Occipital lobe (tissue), 3 donors: ENCODE data around the gene USH2A. TPM values are rescaled to one million over a fixed set of nuclear protein-coding genes. Genes with fewer than 3 reads are reported as not detected.

Source experiments
- DNase-seq: peaks from one replicate; lab custom pipeline; 2025; lab: John Stamatoyannopoulos, UW
- small RNA-seq: library from RNA; depleted of rRNA; stranded (forward); fragments of <200 nt; gene quantifications from one replicate; pipeline ENCODE3, GENCODE V24; 2014
- total RNA-seq: library from RNA; depleted of rRNA; stranded (reverse); fragments of >200 nt; gene quantifications from one replicate; pipeline ENCODE4 v1.2.3, GENCODE V29; 2014

Gene USH2A
- total RNA-seq, 1 donor from 2014 or later: 1.1 TPM

DNA sequence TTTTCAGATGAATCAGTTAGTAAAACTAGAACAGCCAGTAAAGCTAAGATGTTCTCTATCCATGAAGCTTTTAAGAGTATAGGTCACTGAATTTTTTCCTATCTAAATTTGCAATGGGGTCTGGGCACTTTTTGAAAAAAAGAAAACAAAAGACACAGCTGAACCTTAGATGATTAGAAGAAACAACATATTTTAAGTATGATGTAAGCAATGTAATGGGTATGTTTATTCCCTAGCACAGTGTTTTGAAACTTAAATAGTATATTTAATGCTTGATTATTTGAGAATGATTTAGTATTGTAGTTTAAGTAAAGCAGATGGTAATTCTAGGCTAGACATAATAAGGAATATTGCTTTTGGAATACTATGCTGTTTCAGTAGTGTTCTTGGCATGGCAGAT, 819.9 kb downstream of the USH2A start:
- no peak for DNase-seq

DNA sequence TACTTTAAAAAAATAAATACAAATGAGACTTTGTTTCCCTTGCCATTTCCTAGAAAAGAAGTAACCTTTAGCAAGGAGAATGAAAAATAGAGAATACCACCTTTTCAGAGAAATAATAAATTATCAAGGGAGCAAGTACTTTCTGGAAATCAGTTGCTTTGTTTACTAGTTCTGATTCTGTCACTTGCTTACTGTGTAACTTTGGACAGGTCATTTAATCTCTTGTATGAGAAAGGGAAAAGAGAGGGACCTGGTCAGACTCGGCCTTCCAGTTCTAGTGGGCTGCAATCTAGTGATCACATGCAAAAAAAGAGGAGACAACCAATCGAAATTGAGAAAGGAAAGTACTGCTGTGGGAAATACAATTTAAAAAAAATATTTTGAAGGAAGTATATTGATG, 822.0 kb downstream of the USH2A start:
- DNase-seq: no peak

DNA sequence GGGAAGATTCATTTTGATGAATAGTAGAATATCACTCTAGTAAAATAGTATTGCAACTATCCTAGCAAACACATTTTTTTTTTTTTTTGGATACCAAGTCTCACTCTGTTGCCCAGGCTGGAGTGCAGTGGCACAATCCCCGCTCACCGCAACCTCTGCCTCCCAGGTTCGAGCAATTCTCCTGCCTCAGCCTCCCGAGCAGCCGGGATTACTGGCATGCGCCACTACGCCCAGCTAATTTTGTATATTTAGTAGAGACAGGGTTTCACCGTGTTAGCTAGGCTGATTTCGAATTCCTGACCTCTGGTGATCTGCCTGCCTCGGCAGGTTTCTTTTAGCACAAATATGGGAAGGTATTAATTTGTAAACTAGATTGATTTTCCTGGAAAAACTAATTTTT, 822.4 kb downstream of the USH2A start:
- no peak for DNase-seq

DNA sequence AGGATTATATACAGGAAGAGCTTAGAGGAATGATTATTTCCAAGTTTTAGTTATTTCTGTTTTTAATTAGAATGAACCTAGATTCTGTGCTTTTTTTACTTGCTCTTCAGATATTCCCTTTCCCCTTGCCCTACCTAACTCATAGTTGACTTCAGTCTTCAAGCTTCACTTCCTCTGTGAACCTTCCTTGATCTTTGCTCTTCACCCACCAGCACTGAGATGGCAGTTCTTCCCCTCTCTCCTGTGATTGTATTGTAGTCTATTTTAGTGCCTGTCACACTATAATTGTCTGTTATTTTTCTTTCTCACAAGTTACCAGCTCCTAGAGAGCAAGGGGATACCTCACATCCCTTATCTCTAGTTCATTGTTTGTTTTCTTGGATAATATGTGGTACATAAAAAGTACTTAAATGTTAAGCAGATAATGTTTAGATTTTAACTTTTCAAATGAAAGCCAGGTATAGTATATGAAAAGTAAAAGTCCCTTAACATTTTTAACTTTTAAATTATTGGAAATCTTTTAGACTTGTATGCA, 822.9 kb downstream of the USH2A start:
- no peak for DNase-seq

DNA sequence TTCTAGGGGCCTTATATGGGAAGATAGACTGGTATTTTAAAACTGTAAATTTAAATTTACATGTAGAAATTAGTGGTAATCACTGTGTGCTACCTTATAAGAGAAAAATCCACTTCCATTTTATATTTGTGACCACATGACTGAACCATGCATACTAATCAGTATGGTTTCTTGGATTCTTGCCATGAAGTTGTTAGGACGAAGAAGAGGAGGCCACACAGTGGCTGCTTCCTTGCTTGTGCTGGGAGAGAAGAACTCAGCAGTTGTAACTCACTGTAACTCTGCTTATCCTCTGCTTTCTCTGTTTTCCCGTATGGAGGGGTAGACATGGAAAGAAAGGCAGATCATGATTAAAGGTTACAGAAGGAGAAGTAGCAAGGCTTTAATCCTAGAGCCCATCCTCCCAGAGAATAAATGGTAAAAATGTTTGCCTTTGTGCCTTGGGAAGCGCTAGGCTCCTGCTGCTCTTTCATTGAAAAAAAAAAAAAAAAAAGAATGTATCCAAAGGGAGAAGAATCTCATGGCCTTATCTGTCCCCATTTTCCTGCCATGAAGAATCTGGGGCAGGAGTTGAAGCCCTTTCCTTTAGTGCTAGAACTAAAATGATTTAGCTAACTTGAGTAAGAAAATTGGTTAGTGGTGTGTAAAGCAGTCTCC, 823.7 kb downstream of the USH2A start:
- DNase-seq: no peak

DNA sequence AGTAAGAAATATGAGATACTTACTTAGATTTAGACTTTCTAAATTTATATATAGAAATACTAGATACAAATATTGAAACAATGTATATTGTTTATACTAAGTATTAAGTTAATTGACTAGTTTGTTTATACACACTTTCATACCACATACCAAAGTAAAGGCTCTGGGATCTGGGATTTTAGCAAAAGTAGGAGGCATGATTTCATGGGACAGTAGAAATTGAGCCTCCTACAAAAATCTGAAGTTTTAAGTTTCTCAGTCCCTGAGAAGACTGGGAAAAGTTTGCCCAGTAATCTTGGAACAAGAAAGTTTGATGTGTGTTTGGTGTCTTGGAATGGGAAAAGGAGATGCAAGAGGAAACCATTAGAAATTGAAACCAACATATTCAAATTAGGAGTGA, 825.3 kb downstream of the USH2A start:
- DNase-seq: no peak

DNA sequence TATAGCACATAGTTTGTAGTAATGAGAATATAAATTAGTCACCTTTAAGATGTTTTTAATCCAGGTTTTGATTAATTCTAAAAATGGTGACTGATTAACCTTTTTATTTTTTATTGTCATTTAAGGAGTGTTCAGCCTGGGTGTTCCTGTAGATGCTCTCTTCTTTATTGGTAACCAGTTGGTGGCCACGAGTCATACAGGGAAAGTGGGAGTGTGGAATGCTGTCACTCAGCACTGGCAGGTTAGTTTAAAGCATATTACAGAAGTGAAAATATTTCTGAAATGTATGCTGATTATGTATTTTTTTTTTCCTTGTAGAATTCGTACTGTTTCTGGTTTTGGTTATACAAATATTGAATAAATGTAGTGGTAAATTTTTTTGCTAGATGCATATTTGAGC, 828.0 kb downstream of the USH2A start:
- DNase-seq: no peak

DNA sequence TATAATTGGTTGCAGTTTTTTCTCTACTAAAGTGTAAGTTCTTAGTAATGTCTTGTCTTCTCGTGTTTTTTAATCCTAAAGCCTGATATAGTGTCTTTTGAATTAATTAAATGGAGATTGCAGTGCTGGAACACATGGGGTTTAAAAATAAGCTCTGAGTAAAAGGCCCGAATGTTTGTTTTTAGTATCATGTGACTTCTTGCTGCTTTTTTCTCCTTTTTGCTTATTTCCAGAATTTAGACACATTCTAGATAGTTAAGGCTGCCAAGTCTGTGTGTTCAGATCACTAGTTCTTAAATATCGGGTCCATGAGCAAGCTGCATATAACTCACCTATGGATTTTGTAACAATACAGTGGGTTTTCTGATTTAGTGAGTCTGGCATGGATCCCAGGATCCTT, 828.6 kb downstream of the USH2A start:
- DNase-seq: no peak

DNA sequence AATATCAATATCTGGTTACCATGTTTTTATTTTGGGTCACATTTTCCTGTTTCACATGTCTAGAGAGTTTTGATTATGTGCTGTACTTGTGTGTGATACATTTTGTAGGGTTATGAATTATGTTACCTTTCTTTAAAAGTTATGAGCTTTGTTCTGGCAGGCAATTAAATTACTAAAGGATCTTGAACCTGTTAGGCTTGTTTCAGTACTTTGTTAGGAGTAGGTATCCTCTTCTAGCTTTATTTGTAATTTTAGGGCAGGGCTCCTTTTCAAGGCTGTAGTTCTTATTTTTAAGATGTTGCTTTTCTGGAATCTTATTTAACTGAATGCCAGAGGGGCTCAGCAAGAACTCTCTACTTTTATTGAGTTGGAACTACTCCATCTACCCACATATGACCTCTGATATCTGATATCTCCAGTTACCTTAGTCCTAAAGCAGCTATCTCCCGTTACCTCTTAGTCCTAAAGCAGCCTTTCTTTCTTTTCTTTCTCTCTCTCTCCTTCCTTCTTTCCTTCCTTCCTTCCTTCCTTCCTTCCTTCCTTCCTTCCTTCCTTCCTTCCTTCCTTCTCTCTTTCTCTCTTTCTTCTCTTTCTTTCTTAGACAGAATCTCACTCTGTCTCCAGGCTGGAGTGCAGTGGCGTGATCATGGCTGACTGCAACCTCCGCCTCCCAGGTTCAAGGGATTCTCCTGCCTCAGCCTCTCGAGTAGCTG, 832.3 kb downstream of the USH2A start:
- DNase-seq: no peak

DNA sequence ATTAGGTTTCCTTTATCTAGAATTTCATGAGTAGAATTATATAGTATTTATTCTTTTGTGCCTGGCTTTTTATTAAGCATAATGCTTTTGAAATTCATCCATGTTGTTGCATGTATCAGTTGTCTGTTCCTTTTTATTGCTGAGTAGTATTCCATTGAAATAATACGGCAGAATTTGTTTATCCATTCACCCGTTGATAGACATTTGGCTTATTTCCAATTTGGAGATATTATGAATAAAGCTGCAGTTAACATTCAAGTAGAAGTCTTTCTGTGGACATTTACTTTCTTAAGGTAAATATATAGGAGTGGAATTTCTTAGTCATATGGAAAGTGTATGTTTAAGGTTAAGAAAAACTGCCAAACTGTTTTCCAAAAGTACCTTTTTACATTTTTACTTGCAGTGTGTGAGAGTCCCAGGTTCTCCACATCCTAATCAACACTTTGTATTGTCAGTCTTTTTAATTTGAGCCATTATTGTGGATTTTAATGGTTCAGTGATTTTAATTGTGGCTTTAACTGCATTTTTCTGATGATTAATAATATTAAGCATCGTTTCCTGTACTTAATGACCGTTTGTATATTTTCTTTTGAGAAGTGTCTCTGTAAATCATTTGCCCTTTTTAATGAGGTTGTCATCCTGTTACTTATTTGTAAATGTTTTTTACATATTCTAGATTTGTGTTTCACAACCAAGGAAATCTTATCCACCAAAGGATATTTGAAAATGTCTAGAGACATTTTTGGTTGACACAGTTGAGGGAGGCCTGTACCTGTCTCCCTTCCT, 833.4 kb downstream of the USH2A start:
- no peak for DNase-seq

DNA sequence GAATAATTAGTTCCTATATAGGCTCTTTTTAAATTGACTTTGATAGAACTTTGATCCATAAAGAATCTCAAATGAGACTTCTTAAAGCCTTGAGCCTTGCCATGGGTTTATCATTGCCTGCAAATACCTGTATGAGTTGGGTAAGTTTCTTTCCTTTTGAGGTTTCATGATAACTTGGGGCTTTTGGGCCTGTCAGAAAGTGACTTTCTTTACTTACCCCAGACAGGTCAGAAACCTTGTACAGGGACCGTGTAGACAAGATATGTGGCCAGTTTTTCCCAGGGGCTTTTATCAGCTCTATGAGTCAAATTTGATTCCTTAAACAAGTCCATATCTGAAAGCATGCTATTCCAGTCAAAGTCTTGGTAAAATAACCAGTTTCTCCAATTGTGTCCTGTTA, 838.9 kb downstream of the USH2A start:
- DNase-seq: no peak

DNA sequence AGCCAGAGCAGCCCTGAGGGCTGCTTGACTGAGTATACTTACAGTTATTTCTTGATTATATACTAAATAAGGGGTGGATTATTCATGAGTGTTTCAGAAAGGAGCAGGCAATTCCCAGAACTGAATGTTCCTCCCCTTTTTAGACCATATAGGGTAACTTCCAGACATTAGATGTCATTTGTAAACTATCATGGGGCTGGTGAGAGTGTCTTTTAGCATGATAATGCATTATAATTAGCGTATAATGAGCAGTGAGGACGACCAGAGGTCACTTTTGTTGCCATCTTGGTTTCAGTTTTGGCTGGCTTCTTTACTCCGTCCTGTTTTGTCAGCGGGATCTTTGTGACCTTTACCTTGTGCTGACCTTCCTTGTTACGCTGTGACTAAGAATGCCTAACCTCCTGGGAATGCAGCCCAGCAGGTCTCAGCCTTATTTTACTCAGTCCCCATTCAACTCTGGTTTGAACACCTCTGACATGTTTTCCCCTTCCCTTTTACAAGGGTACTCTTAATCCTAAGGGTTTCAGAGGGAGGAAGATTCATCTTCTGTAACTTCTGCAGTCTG, 840.0 kb downstream of the USH2A start:
- DNase-seq: no peak

DNA sequence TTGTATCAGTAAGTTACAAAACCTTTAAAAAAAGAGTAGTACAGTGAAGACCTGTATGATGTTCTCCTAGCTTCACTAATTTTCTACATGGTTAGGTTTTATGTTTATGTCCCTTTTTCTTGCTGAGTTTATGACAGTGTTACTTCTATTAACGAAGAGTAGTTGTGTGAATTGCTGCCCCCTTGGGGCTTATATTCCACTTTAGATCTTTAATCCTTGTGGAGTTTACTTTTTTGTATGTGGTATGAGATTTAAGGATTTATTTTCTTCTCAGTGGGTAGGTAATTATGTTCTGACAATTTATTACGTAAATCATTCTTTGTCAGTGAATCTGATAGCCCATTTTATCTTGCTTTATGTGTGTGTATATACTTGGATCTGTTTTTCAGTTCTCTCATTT, 841.4 kb downstream of the USH2A start:
- no peak for DNase-seq

Small RNA genes lying within 50 kb of the gene (small RNA-seq; reads per million reads assigned to genes)
- not detected for gene MRPS18BP1
- 25.3 reads per million, percentile 94 among the genes with 10 or more reads in this experiment for gene RF00108
